ENCODE results near the gene SKP1.
A peak's percentile ranks its signal among the peaks of the same experiment; 100 is the strongest.
"Not testable (repeated sequence)": the region's sequence is repeated elsewhere in the genome, so short reads cannot be mapped to it uniquely, and the experiment has no call there.

The SKP1 gene

DNA sequence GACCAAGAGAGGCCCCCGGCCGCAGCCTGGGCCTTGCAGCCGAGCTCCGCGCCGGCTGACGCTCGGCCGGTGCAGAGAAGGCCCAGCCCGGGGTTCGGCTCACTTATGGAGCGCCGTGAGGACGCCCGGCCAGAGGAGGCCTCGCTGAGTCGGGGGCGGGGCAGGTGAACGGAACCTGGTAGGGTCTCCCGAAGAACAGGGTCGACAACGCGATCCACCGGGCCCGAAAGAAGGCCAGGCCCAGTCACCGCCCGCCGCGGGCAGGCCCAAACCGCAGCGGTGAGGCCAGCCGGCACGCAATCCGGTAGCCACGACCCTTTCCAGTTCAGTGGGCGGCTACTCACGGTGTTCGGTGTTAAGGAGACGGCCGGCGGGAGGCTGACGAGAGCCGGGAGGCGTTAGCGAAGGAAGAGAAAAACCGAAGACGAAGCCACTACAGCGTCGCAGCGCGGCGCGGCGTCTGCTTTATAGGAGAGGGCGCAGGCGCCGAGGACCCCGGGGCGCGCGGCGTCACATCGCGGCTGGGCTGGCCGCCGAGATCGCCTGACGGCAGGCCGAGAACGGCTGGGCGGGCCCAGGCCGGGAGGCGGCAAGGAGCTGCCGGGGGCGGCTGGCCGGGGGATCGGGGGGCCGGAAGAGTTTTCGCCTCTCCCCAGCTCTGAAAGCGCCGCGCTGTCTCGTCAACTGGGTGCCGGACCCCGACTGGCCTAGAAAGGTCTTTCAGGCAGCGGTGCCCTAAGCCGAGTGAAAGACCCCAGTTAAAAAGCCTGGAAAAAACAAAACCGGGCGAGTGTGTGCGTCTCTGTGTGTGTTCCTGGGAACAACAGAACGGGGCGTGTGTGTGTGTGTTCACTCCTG is at the start of gene SKP1:
Gene SKP1 (minus strand): TSS at position 440 of the 858 bp plus-strand sequence. CDS start 2,928 bp downstream, outside the sequence.
- no peak for FAIRE-seq

DNA sequence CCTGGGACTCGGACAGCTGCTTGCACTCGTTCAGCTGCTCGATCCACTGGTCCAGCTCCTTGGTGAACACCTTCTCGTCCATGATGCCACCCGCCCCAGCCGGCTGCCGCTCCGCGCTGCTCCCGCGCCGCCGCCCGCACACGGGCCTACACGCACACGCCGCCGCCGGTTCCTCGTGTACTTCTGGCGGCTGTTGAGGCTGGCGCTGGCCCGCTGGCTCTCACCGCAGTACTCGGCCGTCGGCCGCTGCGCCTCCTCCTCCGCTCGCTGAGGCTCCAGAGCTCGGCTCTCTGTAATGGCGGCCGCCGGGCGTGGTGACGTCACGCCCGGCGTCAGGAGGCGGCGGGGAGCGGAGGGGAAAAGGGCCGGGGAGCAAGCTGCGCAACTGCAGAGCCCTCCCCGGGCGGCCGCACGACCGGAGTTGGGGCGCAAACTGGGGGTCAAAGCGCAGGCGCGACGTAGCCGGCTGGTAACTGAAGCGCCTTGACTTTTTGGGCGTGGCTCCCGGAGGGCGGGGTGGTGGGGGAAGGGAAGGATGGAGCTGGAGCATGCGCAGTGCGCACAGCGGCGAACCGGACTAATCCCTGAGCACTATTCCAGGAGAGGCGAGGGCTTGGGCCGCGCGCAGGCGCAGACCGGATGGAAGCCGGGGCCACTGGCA is 49.2 kb upstream of the SKP1 start, which contains the start of gene PPP2CA:
Gene PPP2CA (minus strand): TSS at position 294 of the 661 bp plus-strand sequence. CDS start 212 bp downstream, at position 82.
- DNase-seq (ENCODE audit: low spot score): peak; percentile 96
- FAIRE-seq: peak; percentile 60

More for the DNA sequence above, at the start of gene SKP1:
- peak; percentile 74 for DNase-seq (ENCODE audit: low spot score)

GRCh38 chr5:134224888-134225779 is 48.4 kb upstream of the SKP1 start:
- FAIRE-seq (peak; percentile 60), DNase-seq (ENCODE audit: low spot score) (peak; percentile 73)

GRCh38 chr5:134223406-134224248 is 46.9 kb upstream of the SKP1 start:
- no peak for FAIRE-seq
- no peak for DNase-seq (ENCODE audit: low spot score)

DNA sequence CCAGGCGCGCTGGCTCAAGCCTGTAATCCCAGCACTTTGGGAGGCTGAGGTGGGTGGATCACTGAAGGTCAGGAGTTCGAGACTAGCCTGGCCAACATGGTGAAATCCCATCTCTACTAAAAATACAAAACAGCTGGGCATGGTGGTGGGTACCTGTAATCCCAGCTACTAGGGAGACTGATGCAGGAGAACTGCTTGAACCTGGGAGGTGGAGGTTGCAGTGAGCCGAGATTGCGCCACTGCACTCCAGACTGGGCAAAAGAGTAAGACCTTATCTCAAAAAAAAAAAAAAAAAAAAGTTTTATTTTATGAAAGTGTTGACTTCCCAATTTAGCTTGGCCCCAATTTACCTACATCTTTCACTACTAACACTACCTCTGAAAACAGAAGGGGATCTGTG is 44.9 kb upstream of the SKP1 start:
- not testable (repeated sequence) for FAIRE-seq; DNase-seq (ENCODE audit: low spot score)

DNA sequence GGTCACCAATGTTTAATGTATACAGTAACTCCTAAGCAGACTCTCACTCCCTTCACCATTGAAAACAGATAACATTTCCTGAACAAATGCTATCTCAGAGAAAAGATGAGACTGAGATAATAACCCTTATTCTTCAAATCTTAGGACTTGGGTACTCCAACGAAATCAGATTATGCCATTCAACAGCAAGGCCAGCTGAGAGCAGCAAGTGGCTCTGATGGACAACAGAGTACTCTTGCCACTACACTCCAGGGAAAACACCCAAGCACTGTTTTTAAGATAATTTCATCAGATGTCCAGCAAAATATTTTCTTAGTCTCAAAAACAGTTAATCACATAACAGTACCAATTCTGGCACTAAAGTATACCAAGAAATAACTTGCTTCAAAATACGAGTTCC is 39.0 kb upstream of the SKP1 start:
- DNase-seq (ENCODE audit: low spot score) (no peak), FAIRE-seq (no peak)

GRCh38 chr5:134211263-134212031 is 34.7 kb upstream of the SKP1 start:
- DNase-seq (ENCODE audit: low spot score); FAIRE-seq: not testable (repeated sequence)

DNA sequence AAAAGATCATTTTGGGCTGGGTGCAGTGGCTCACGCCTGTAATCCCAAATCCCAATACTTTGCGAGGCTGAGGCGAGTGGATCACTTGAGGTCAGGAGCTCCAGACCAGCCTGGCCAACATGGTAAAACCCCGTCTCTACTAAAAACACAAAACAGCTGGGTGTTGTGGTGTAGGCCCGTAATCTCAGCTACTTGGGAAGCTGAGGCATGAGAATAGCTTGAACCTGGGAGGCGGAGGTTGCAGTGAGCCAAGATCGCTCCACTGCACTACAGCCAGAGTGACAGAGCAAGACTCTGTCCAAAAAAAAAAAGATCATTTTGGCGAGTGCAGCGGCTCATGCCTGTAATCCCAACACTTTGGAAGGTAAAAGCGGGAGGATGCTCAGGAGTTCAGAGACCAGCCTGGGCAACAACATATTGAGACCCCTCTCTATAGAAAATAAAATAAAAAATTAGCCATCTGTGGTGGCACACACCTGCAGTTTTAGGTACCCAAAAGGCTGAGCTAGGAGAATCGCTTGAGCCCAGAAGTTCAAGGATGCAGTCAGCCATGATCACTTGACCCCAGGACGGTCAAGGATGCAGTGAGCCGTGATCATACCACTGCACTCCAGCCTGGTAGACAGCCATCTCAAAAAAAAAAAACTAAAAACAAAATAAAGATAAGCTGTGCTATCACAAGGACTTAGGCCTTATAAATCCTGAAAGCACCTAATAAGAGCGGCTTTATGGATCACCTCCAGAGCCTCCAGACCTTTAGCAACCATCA is 32.9 kb upstream of the SKP1 start:
- FAIRE-seq (no peak), DNase-seq (ENCODE audit: low spot score) (no peak)

DNA sequence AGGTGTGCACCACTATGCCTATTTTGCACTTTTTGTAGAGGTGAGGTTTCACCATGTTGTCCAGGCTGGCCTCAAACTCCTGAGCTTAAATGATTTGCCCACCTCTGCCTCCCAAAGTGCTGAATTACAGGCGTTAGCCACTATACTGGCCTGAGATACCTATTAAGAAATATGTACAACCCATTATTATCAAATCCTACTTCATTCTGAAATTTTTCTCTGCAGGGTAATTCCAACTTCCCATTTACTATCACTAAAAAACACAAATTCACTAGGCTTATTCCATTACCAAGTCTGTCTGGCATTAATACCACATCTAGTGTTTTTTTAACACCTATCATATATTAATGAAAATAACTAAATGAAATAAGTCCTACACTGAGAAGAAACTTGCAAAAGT is 30.9 kb upstream of the SKP1 start:
- FAIRE-seq: no peak
- no peak for DNase-seq (ENCODE audit: low spot score)

GRCh38 chr5:134206627-134207160 is 29.9 kb upstream of the SKP1 start:
- FAIRE-seq (peak; percentile 40), DNase-seq (ENCODE audit: low spot score) (no peak)

DNA sequence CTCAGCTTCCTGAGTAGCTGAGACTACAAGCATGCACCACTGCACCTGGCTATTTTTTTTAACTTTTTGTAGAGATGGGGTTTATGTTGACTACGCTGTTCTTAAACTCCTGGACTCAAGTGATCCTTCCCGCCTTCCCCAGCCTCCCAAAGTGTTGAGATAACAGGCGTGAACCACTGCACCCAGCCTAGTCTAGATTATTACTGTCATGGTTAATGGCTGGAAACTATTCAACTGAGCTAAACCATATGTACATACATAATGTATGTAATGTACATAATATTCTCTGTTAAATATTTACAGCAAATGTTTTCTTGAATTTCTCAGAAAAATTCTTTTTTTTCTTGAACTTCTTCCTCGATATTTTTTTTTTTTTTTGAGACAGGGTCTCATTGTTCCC is 27.8 kb upstream of the SKP1 start:
- FAIRE-seq (no peak), DNase-seq (ENCODE audit: low spot score) (no peak)

DNA sequence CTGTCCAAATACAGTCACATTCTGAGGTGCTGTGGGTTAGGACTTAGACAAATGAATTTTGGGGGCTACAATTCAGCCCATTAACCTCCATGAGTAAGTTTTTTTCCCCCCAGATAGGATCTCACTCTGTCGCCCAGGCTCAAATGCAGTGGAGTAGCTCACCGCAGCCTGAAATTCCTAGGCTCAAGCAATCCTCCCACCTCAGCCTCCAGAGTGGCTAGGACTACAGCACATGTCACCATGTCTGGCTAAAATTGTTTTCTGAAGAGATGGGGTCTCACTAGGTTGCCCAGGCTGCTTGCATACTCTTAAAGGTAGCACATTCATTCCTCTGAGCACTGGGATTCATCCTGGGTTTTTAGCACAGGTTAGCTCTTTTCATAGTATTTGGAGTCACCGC is 26.9 kb upstream of the SKP1 start:
- DNase-seq (ENCODE audit: low spot score) (no peak), FAIRE-seq (no peak)

DNA sequence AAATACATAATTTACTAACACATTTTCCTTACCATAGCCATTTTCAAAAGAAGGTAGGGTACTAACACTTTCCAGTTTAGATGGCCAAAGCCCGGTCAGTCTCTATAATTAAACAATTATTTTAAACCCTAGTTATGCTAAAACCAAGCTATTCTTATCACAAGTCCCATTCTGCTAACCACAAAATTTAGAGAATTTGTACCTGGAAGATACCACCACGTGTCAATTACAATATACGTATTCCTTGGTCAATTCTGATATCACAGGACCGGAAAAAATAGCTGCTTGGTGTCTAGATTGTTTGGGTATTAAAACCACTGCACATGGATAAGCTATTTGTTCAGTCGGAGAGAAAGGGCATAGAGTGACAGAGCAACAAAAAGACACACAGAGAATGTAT is 18.9 kb upstream of the SKP1 start:
- no peak for FAIRE-seq
- DNase-seq (ENCODE audit: low spot score): no peak

- FAIRE-seq (no peak), DNase-seq (ENCODE audit: low spot score) (no peak)
Observed at GRCh38 chr5:134189031-134189430, 12.3 kb upstream of the SKP1 start.

DNA sequence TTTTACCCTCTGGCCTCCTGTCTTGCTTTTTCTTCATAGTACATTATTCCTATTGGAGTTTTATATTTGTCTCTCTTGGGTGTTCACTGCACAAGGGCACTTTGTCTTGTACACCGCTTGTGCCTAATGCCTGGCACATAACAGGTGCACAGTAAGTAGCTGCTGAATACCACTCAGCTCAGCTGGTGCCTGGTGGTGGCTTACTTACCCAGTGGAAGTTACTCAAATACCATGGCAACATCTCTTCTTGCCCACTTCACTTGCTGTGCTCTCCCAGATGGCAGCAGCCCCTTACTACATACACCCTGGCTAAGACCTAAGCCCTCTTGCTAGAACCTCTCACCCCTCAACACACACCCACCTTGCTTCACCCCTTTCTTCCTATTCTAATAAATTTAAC is 11.3 kb upstream of the SKP1 start:
- no peak for DNase-seq (ENCODE audit: low spot score)
- FAIRE-seq: no peak

DNA sequence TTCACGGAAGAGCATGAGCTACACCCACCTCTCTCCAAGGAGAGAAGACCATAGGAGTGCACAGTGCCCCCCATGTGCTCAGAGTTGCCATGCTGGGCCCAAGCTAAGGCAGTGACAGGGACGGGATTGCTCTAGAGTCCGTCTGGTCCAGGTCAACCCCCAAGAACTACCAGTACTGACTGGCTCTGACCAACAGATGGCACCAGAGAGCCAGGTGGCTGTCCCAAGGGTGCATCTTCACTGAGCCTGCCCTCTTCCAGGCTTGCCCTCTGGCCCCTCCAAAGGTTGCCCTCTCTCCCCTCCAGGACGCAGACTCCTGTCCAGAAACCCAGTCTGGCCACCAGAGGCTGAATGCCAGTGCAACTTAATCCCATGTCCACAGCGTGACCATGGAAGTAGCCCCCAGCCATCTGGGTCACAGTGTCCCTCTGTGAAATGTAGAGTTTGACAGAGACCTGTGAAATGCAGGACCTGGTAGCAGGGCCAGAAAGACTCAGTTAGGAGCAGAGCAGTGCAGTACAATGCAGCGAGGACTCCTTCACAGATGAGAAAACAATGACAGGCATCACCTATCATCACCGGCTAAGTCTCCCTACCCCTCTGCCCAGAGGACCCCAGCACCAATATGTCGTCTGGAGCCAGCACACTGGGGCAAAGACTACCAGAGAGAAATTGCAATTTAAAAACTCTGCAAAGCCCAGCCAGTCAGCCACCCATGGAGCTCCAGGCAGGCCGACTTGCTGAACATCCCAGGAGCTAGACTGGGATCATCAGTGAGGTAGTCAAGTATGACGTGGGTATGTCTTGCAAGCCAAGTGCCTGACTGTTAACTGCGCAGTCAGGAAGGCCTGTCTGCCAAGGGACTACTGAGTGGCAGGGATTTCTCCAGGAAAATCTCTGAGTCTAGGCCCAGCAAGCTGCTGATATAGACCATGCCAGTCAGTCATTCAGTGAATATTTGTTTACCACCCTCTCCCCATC is 7.7 kb upstream of the SKP1 start:
- FAIRE-seq (no peak), DNase-seq (ENCODE audit: low spot score) (peak; percentile 56)

DNA sequence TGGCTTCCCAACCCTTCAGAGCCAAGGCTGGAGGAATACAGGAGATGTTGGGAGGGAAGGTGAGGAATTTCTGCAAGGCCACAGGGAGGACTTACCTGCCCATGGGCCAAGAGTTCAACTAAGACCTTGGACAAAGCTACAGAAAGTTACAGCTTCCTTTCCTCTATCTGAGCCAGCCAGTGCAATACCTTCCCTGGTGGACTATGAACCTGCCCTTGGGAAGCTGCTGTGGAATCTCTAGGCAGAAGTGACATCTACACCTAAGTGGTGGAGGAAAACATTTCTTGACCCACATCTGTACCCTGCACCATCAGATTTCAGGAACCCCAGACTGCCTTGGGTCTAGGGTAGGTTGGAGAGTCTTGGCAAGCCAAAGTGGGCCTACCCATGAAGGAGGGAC is 6.7 kb upstream of the SKP1 start:
- FAIRE-seq: no peak
- DNase-seq (ENCODE audit: low spot score): no peak

DNA sequence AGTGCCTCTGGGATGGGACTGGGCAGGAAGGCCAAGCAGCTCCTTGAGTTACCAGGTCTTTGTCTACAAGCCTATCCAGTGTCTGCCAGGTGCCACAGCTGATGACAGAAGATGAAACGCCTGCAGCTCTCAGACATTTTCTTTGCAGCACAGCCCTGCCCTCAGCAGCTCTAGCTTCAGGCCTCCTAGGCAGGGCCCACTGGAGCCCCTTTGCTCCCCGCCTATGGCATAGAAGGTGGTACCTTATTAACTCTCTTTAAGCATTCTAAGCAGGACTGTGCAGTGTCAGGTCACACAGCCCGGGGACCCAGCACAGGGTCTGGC is 1.3 kb upstream of the SKP1 start:
- DNase-seq (ENCODE audit: low spot score) (no peak), FAIRE-seq (no peak)

All from RCC 7860 (cell line).